ENCODE results near the gene CYBRD1.

CYBRD1 gene

DNA sequence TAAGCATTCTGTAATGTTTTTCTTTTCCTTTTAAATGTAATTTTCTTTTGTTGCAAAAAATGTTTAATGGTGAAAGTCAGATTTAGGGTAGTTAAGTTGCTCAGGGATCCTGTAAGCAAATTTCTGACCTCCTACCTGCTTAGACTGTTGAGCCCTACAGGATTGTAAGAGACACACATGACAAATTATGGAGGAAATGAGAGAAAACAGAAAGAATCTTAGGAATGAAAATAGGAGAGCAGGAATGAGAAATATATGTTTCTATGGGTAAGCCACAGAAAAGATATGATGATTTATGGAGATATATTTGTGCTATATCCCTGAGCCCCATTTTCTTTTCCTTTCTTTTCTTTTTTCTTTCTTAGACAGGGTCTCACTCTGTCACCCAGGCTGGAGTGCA, 28.3 kb downstream of the CYBRD1 start:
- FAIRE-seq (no peak), DNase-seq (ENCODE audit: insufficient read length, low spot score) (no peak)
- TF ChIP-seq, protein P1, sequence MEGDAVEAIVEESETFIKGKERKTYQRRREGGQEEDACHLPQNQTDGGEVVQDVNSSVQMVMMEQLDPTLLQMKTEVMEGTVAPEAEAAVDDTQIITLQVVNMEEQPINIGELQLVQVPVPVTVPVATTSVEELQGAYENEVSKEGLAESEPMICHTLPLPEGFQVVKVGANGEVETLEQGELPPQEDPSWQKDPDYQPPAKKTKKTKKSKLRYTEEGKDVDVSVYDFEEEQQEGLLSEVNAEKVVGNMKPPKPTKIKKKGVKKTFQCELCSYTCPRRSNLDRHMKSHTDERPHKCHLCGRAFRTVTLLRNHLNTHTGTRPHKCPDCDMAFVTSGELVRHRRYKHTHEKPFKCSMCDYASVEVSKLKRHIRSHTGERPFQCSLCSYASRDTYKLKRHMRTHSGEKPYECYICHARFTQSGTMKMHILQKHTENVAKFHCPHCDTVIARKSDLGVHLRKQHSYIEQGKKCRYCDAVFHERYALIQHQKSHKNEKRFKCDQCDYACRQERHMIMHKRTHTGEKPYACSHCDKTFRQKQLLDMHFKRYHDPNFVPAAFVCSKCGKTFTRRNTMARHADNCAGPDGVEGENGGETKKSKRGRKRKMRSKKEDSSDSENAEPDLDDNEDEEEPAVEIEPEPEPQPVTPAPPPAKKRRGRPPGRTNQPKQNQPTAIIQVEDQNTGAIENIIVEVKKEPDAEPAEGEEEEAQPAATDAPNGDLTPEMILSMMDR (IDR thresholded peaks at IDR 0.05; ENCODE audit: insufficient read depth, missing control alignments): no peak

DNA sequence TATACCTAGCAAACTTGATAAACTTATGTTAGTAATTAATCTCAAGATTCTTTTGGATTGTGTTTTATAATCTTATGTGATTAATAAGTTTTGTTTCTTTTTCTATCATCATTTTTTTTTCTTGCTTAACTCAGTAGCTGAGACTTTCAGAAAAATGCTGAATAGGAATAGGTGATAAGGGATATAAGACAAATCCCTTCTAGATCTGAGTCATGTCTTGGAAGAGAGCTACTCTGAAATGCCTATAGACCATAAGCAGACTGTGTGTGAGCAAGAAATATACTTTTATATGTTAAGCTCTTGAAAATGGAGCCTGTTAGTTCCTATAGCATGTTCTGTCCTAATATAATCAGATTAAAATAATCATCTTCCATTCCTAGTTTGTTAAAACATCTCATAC, 29.6 kb downstream of the CYBRD1 start:
- DNase-seq (ENCODE audit: insufficient read length, low spot score) (no peak), FAIRE-seq (no peak)
- TF ChIP-seq, protein P1 (IDR thresholded peaks at IDR 0.05; ENCODE audit: insufficient read depth, missing control alignments): no peak

DNA sequence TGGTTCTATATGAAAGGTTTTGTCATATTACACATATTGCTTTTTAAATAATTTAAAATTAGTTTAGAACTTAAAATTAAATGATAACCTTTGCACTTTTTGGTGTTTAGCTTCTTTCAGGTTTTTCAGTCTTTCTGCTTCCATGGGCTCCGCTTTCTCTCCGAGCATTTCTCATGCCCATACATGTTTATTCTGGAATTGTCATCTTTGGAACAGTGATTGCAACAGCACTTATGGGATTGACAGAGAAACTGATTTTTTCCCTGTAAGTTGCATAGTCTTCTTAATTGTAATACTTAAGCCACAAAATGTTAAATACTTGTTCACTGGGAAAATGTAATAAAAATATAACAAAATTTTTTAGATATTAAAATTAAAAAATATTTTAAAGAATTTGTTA, 31.0 kb downstream of the CYBRD1 start:
- DNase-seq (ENCODE audit: insufficient read length, low spot score) (no peak), FAIRE-seq (no peak)
- TF ChIP-seq, protein P1 (IDR thresholded peaks at IDR 0.05; ENCODE audit: insufficient read depth, missing control alignments): no peak

DNA sequence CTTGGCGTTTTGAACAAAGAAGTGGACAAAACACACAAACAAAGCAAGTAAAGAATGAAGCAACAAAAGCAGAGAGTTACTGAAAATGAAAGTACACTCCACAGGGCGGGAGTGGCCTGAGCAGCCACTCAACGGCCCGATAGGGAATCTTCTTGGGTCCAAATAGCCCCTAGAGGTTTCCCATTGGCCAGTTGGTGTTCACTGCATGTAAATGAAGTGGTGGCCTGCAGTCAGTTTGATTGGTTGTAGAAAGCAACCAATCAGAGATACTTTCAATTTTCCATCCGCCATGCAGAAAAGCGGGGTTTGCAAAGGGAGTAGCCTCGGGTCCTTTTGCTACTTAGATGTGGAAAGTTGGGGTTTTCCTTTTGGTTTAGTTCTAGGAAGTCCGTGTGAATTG, 31.6 kb downstream of the CYBRD1 start:
- DNase-seq (ENCODE audit: insufficient read length, low spot score): no peak
- FAIRE-seq: no peak
- TF ChIP-seq, protein P1 (IDR thresholded peaks at IDR 0.05; ENCODE audit: insufficient read depth, missing control alignments): no peak

DNA sequence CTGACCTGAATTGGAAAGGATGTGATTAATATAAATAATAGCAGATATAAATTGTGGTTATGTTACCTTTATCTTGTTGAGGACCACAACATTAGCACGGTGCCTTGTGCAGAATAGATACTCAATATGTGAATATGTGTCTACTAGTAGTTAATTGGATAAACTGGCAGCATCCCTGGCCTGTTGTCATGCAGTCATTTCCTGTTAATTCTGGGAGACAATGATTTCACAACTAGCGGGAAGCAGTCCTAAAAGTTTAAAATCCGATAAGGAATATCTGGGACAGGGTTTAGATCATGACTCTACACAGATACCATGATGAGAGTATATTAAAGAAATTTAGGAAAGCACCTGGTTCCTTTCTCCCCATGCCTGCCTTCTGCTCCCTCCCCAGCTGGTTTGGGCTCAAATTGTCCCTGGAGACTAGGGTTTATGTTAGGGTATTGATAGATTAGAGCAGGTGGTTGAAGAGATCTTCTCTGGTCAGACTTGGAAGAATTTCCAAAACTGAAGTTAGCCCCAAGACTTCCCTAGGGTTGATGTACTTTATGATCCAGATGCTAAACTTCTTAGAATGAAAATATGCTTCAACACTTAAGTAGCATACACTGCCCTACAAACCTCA, 32.8 kb downstream of the CYBRD1 start:
- FAIRE-seq (no peak), DNase-seq (ENCODE audit: insufficient read length, low spot score) (no peak)
- TF ChIP-seq, protein P1 (IDR thresholded peaks at IDR 0.05; ENCODE audit: insufficient read depth, missing control alignments): no peak

DNA sequence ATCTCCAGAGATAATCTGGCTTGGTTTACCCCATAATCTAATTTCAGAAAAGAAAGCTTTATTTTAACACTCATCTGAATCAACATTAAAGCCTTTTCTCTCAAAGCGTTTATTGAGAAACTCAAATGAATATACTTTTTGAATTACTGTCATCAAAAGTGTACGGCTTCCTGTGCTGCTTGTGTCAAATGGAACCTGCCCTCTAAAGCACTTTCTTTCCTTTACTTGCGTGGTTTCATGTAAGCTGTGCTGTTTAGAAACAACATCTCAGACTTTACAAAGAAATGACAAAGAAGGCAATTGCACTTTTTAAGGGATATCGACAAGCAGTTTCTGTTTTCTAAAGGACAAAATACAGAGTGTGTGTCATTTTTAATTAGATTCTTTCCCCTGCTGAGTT, 35.1 kb downstream of the CYBRD1 start:
- DNase-seq (ENCODE audit: insufficient read length, low spot score) (no peak), FAIRE-seq (no peak)
- TF ChIP-seq, protein P1 (IDR thresholded peaks at IDR 0.05; ENCODE audit: insufficient read depth, missing control alignments): no peak

DNA sequence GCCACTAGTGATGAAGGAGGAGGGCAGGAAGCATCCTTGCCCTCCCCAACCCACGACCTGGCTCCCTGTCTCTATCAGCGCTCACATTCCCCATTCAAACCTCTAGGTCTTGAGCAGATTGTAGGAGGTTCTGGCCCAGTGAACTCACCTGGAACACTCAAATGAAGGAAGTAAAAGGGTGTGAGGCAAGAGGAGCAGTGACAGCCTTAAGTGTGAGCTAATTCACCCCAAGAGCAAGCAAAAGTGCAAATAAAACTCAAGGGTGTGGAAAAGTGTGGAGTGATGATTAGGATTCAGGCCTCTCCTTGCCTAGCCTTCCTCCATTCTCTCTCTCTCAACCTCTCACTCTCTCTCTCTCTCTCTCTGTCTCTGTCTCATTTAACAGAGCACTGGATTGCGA, 41.0 kb downstream of the CYBRD1 start:
- FAIRE-seq (no peak), DNase-seq (ENCODE audit: insufficient read length, low spot score) (no peak)
- TF ChIP-seq, protein P1 (IDR thresholded peaks at IDR 0.05; ENCODE audit: insufficient read depth, missing control alignments): no peak
